ENCODE data around the gene ATF7IP2. TPM values are rescaled to one million over a fixed set of nuclear protein-coding genes. Genes with fewer than 3 reads are reported as not detected.
A peak's percentile ranks its signal among the peaks of the same experiment; 100 is the strongest.

ATF7IP2 gene
- total and polyA plus RNA-seq, 4 donors = 14.3 to 60.4 (median 30.1) TPM

GRCh38 chr16:10386517-10387100 is 748 bp downstream of the ATF7IP2 start:
- H3K4me3 ChIP-seq (ENCODE audit: low read depth in 1 of 3, low read length in 3 of 3) = peak overlapping the region; percentile 67 to 96 (median 88)
- DNase-seq (ENCODE audit: low spot score) = no peak
- peak overlapping the region; percentile 95 to 98 for H3K9ac ChIP-seq (ENCODE audit: low read depth in 1 of 2, low read length in 2 of 2)
- 4% methylated on average over 14 of the region's 14 CpGs for WGBS
- no peaks in the 10 kb centered on the region for H3K9me3 ChIP-seq (ENCODE audit: control insufficient read depth in 4 of 4, low read length in 3 of 4)
- H3K36me3 ChIP-seq (ENCODE audit: control insufficient read depth in 4 of 4, insufficient read depth in 3 of 4, low read depth in 1 of 4, low read length in 3 of 4) = no peaks in the 10 kb centered on the region
- H3K27ac ChIP-seq (ENCODE audit: low read depth in 1 of 2, low read length in 2 of 2) = peak overlapping the region; percentile 71 to 75
- H3K27me3 ChIP-seq (ENCODE audit: control insufficient read depth in 4 of 4, insufficient read depth in 4 of 4, low read length in 3 of 4) = no peaks in the 10 kb centered on the region
- TF ChIP-seq HNF4A (conservative IDR thresholded peaks at IDR 0.05) = peak in 1 of 2 donors; percentile 14
- TF ChIP-seq SP1 (IDR thresholded peaks at IDR 0.05) = no peak
- peaks cover 0 to 15% (median 6%) of the 10 kb centered on the region in 4 donors for H3K4me1 ChIP-seq (ENCODE audit: control insufficient read depth in 4 of 4, insufficient read depth in 4 of 4, low read length in 3 of 4)

GRCh38 chr16:10387188-10387617 is 1.3 kb downstream of the ATF7IP2 start:
- WGBS = 35% methylated on average over 5 of the region's 5 CpGs
- no peak for DNase-seq (ENCODE audit: low spot score)
- H3K4me3 ChIP-seq (ENCODE audit: low read depth in 1 of 3, low read length in 3 of 3) = peak overlapping the region; percentile 67 to 96 (median 88)

GRCh38 chr16:10388988-10389387 is 3.1 kb downstream of the ATF7IP2 start:
- no peak for TF ChIP-seq YY1 (IDR thresholded peaks at IDR 0.05)
- Histone ChIP-seq H3K36me3 (ENCODE audit: control insufficient read depth in 4 of 4, insufficient read depth in 3 of 4, low read depth in 1 of 4, low read length in 3 of 4) (no peaks in the 10 kb centered on the region), H3K4me1 (ENCODE audit: control insufficient read depth in 4 of 4, insufficient read depth in 4 of 4, low read length in 3 of 4) (peaks cover 0 to 22% (median 6%) of the 10 kb centered on the region in 4 donors), H3K27me3 (ENCODE audit: control insufficient read depth in 4 of 4, insufficient read depth in 4 of 4, low read length in 3 of 4) (no peaks in the 10 kb centered on the region), H3K9ac (ENCODE audit: low read depth in 1 of 2, low read length in 2 of 2) (no peak overlapping the region), H3K27ac (ENCODE audit: low read depth in 1 of 2, low read length in 2 of 2) (no peak overlapping the region), H3K4me3 (ENCODE audit: low read depth in 1 of 3, low read length in 3 of 3) (no peak overlapping the region), H3K9me3 (ENCODE audit: control insufficient read depth in 4 of 4, low read length in 3 of 4) (no peaks in the 10 kb centered on the region)
- 73% methylated on average over 5 of the region's 5 CpGs for WGBS
- DNase-seq (ENCODE audit: low spot score) = no peak

More at GRCh38 chr16:10387188-10387617, 1.3 kb downstream of the ATF7IP2 start:
- Histone ChIP-seq H3K4me1 (ENCODE audit: control insufficient read depth in 4 of 4, insufficient read depth in 4 of 4, low read length in 3 of 4) (peaks cover 0 to 15% (median 6%) of the 10 kb centered on the region in 4 donors), H3K9me3 (ENCODE audit: control insufficient read depth in 4 of 4, low read length in 3 of 4) (no peaks in the 10 kb centered on the region), H3K27ac (ENCODE audit: low read depth in 1 of 2, low read length in 2 of 2) (no peak overlapping the region), H3K27me3 (ENCODE audit: control insufficient read depth in 4 of 4, insufficient read depth in 4 of 4, low read length in 3 of 4) (no peaks in the 10 kb centered on the region), H3K9ac (ENCODE audit: low read depth in 1 of 2, low read length in 2 of 2) (peak overlapping the region; percentile 95 to 98), H3K36me3 (ENCODE audit: control insufficient read depth in 4 of 4, insufficient read depth in 3 of 4, low read depth in 1 of 4, low read length in 3 of 4) (no peaks in the 10 kb centered on the region)
- TF ChIP-seq JUND (IDR thresholded peaks at IDR 0.05) = no peak

- no peak overlapping the region for H3K9ac ChIP-seq (ENCODE audit: low read depth in 1 of 2, low read length in 2 of 2)
- no peak for DNase-seq (ENCODE audit: low spot score)
- H3K9me3 ChIP-seq (ENCODE audit: control insufficient read depth in 4 of 4, low read length in 3 of 4) = no peaks in the 10 kb centered on the region
- no peak overlapping the region for H3K4me3 ChIP-seq (ENCODE audit: low read depth in 1 of 3, low read length in 3 of 3)
- no peaks in the 10 kb centered on the region for H3K36me3 ChIP-seq (ENCODE audit: control insufficient read depth in 4 of 4, insufficient read depth in 3 of 4, low read depth in 1 of 4, low read length in 3 of 4)
- no peak for TF ChIP-seq JUND (IDR thresholded peaks at IDR 0.05)
- TF ChIP-seq ZBTB33 (IDR thresholded peaks at IDR 0.05) = no peak
- no peak for TF ChIP-seq SP1 (IDR thresholded peaks at IDR 0.05)
- TF ChIP-seq FOXA2 (IDR thresholded peaks at IDR 0.05) = no peak
- no peak for TF ChIP-seq ATF3 (IDR thresholded peaks at IDR 0.05)
- TF ChIP-seq REST (IDR thresholded peaks at IDR 0.05) = no peak
- no peak for TF ChIP-seq NR2F2 (IDR thresholded peaks at IDR 0.05)
- TF ChIP-seq MAX (IDR thresholded peaks at IDR 0.05) = no peak
- no peak for TF ChIP-seq HNF4A (conservative IDR thresholded peaks at IDR 0.05)
- no peak for TF ChIP-seq YY1 (IDR thresholded peaks at IDR 0.05)
- TF ChIP-seq TAF1 (conservative IDR thresholded peaks at IDR 0.05) = no peak
- no peak for TF ChIP-seq RAD21 (IDR thresholded peaks at IDR 0.05)
- TF ChIP-seq RXRA (IDR thresholded peaks at IDR 0.05) = no peak
- no peak for TF ChIP-seq CTCF (IDR thresholded peaks at IDR 0.05; ENCODE audit: low read depth, low read length, missing input control)
- no peak overlapping the region for H3K27ac ChIP-seq (ENCODE audit: low read depth in 1 of 2, low read length in 2 of 2)
- no peaks in the 10 kb centered on the region for H3K27me3 ChIP-seq (ENCODE audit: control insufficient read depth in 4 of 4, insufficient read depth in 4 of 4, low read length in 3 of 4)
- peaks cover 0 to 22% (median 6%) of the 10 kb centered on the region in 4 donors for H3K4me1 ChIP-seq (ENCODE audit: control insufficient read depth in 4 of 4, insufficient read depth in 4 of 4, low read length in 3 of 4)
Measured at GRCh38 chr16:10390330-10390729, 4.5 kb downstream of the ATF7IP2 start.
